GM12874 (cell line): ENCODE results near the gene CFAP61.

Experiments
- CTCF ChIP-seq: IDR thresholded peaks from 2 replicates; pipeline ENCODE4 v1.5.1; 2011; ENCODE audit warnings: low read depth, mild to moderate bottlenecking, control low read depth, low read length, moderate library complexity; ENCODE audit not compliant: insufficient read depth

Gene CFAP61

GRCh38 chr20:20205141-20205861, 153.0 kb downstream of the CFAP61 start:
- TF ChIP-seq CTCF, result no peak

- TF ChIP-seq CTCF, result no peak
These were observed 153.5 kb downstream of the CFAP61 start for GRCh38 chr20:20205862-20206236.

- no peak for TF ChIP-seq CTCF
These were observed 154.5 kb downstream of the CFAP61 start for GRCh38 chr20:20206788-20207187.

- no peak for TF ChIP-seq CTCF
These were observed 155.0 kb downstream of the CFAP61 start for GRCh38 chr20:20207291-20207690.

- no peak for TF ChIP-seq CTCF
These were observed 155.5 kb downstream of the CFAP61 start for GRCh38 chr20:20207872-20208271.

- TF ChIP-seq CTCF, result no peak
These were observed 157.4 kb downstream of the CFAP61 start for GRCh38 chr20:20209684-20210083.

- no peak for TF ChIP-seq CTCF
These were observed 158.0 kb downstream of the CFAP61 start for GRCh38 chr20:20210327-20210726.

GRCh38 chr20:20210943-20211273, 158.6 kb downstream of the CFAP61 start:
- no peak for TF ChIP-seq CTCF
